Islet precursor cell (in vitro differentiated cells): Measurements from ENCODE around the gene TPRG1.

Source experiments
- DNase-seq: peaks from one replicate; pipeline ENCODE4 v3.0.0-alpha.2; 2018

The TPRG1 gene

DNA sequence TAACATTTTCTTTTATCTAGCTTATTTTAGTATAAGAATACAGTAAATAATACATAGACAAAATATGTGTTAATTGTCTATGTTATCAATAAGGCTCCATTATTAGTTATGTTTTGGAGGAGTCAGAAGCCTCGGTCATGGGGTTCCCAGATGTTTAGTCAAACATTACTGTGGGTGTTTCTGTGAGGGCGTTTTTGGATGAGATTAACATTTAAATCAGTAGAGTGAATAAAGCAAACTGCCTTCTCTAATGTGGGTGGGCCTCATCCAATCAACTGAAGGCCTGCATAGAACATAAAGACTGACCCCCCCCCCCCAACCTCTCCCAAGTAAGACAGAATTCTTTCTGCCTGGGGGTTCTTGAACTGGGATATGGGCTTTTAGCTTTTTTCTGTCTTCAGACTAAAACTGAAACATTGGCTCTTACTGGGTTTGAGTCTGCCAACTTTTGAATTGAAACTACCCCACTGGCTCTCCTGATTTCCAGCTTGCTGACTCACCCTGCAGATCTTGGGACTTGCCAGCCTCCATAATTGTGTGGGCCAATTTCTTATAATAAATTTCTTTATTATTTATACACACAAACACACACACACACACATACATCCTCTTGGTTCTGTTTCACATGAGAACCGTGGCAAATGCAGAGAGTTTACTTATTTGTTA is 192.0 kb downstream of the TPRG1 start:
- no peak for DNase-seq

DNA sequence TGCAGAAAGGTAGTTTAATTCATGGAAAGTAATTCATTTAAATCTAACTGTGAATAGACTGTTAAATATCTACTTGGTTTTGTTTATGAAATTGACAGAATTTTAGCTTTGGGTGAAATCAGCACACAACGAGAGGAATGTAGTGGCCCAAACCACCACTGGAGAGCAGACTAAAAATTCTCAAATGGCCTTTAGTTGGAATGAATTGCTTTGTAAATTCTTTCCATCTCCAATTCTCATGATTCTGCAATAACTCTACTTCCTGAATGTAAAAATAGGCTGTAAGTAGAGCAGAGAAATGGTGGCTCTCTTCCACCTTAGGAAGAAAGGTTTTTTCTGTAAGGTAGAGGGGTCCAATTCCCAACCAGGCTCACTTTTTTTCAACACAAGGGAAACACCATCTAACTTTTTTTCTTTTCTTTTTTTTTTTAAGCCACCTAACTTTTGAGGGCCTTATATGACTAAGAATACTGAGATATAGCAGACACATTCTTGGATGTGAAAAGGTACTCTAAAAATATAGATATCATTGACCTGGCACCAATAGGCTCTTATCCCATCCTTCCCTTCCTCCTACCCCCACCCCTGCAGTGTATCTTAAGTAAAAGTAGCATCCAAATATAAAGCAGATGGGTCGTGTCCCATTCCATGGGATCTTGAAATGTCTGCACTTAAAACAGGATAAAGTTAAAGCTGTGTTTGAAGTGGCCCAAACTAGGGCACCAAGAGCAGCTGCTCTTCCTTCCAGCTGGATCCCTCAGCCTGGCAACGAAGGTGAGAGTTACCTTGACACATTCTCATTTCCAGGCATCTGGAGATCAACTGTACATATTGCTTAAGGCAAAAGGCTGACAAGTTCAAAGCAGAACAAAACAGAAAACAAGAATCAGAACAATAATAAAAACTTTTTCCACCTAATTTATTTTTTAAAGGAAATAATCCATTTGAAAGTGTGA is 194.1 kb downstream of the TPRG1 start:
- DNase-seq = no peak

DNA sequence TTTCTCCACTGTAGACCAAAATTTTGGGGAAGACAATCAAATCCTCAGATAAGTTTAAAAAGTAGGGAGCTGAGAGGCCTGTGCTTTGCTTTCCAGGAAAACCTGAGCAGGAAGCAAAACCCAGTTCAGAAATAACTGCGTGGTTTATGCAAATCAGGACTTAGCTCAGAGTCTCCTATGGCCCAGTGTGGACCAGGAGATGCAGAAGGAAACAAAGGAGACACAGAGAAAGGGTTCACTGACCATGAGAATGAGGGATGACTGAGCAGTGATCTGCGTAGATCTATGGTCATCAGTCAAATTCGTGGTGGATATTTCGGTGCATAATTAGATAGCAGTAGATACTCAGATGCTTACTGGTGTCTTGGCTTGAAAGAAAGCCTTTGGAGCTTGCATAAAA is 196.6 kb downstream of the TPRG1 start:
- no peak for DNase-seq

DNA sequence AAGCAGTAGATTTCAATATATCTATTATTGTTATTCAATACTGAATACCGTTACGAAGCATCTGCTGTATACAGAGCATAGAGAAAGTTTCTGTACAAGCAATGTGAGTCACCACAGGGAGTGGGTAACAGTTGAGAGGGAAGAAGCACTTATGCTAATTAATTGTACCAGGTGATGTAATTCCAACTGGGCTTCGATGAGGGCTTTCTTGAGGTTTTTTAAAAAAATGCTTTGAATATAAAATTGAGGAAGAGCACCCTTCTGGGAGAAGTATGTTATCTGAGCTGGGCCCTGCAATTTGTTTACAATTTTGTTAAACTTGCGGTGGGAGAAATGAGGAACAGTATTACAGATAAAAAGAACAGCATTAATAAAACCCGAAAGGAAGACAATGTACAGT is 197.9 kb downstream of the TPRG1 start:
- no peak for DNase-seq

DNA sequence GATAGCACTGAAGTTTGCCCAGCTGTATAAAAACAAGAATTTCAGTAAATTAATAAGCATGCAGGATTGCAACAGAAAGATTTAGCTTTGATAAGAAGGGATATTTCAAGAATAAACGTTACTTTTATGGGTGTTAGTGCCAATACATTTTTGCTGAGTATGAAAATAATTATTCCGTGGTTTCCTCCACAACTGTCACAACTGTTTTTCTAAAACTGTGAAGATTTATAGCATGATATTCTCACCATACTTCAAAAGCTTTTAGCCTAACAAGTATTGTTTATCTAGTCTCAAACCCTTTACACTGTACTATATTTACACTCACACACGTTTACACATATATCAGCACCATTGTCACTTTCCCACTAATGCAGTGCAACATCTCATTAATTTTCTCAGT is 200.5 kb downstream of the TPRG1 start:
- no peak for DNase-seq
